ENCODE measurements around the gene PRG2. TPM values are rescaled to one million over a fixed set of nuclear protein-coding genes. Genes with fewer than 3 reads are reported as not detected.

PRG2 gene
- not detected in 2 replicates for total RNA-seq

GRCh38 chr11:57390535-57390934, at the start of gene PRG2:
Gene PRG2, minus strand, starts transcription at chr11:57390650. Its CDS starts 706 bp downstream, at chr11:57389944.

GRCh38 chr11:57426929-57427726, 36.7 kb upstream of the PRG2 start, which contains the start of gene SLC43A3:
Gene SLC43A3, minus strand, starts transcription at chr11:57427121. Its CDS starts 949 bp downstream, at chr11:57426172.

GRCh38 chr11:57380975-57381374, 9.5 kb downstream of the PRG2 start, which contains the start of gene PRG3:
Gene PRG3, minus strand, starts transcription at chr11:57381150. Its CDS starts 442 bp downstream, at chr11:57380708.

GRCh38 chr11:57338142-57338541, 52.3 kb downstream of the PRG2 start, which contains the start of gene P2RX3:
Gene P2RX3, plus strand, starts transcription at chr11:57338352. Its CDS starts 199 bp downstream, at chr11:57338551.

Other genes with a start within 250 kb of the PRG2 start
- gene LRRC55, start 208.7 kb downstream of the PRG2 start, total RNA-seq = not detected in 2 replicates
- gene APLNR, start 153.4 kb downstream of the PRG2 start, total RNA-seq = not detected in 2 replicates
- 189 and 200 TPM in 2 replicates for gene TNKS1BP1, start 65.7 kb downstream of the PRG2 start, total RNA-seq
- 56.8 and 58.1 TPM in 2 replicates for gene SSRP1, start 54.8 kb downstream of the PRG2 start, total RNA-seq
- gene P2RX3, start 52.3 kb downstream of the PRG2 start, total RNA-seq = not detected in 2 replicates
- not detected in 2 replicates for gene PRG3, start 9.5 kb downstream of the PRG2 start, total RNA-seq
- gene SLC43A3, start 36.5 kb upstream of the PRG2 start, total RNA-seq = 32.4 and 54.8 TPM in 2 replicates
- 0.12 and 0.49 TPM in 2 replicates for gene RTN4RL2, start 69.9 kb upstream of the PRG2 start, total RNA-seq
- 12.9 and 19.1 TPM in 2 replicates for gene SLC43A1, start 125.1 kb upstream of the PRG2 start, total RNA-seq
- gene TIMM10, start 140.1 kb upstream of the PRG2 start, total RNA-seq = 10.5 and 12.3 TPM in 2 replicates
- not detected in 2 replicates for gene SMTNL1, start 146.9 kb upstream of the PRG2 start, total RNA-seq
- 64.8 and 65.7 TPM in 2 replicates for gene UBE2L6, start 177.0 kb upstream of the PRG2 start, total RNA-seq
- gene SERPING1, start 207.0 kb upstream of the PRG2 start, total RNA-seq = 22.2 and 24.5 TPM in 2 replicates

All from hair follicle dermal papilla cell (primary cell).